Skeletal muscle cell (primary cell): Measurements from ENCODE around the gene ANXA3.
A peak's percentile ranks its signal among the peaks of the same experiment; 100 is the strongest.
"Not testable (repeated sequence)": the region's sequence is repeated elsewhere in the genome, so short reads cannot be mapped to it uniquely, and the experiment has no call there.

Experiments used
- DNase-seq: peaks from one replicate; pipeline ENCODE4 v3.0.0-alpha.2; 2010; ENCODE audit warnings: low read depth
- H3K4me3 ChIP-seq: 2 replicates; pipeline ENCODE4 v1.5.1; 2011; ENCODE audit warnings: low read depth, mild to moderate bottlenecking, control low read depth, low read length, moderate library complexity

ANXA3 gene

GRCh38 chr4:78534286-78534955 lies 17.1 kb upstream of the ANXA3 start:
- no peak for DNase-seq
- H3K4me3 ChIP-seq: no peak overlapping the region

GRCh38 chr4:78542373-78542772 lies 9.2 kb upstream of the ANXA3 start:
- no peak for DNase-seq
- no peak overlapping the region for H3K4me3 ChIP-seq

GRCh38 chr4:78543424-78544125 lies 8.0 kb upstream of the ANXA3 start:
- no peak overlapping the region for H3K4me3 ChIP-seq
- DNase-seq: no peak

- DNase-seq: no peak
- H3K4me3 ChIP-seq: no peak overlapping the region
Measured at GRCh38 chr4:78544678-78545077, 6.9 kb upstream of the ANXA3 start.

DNA sequence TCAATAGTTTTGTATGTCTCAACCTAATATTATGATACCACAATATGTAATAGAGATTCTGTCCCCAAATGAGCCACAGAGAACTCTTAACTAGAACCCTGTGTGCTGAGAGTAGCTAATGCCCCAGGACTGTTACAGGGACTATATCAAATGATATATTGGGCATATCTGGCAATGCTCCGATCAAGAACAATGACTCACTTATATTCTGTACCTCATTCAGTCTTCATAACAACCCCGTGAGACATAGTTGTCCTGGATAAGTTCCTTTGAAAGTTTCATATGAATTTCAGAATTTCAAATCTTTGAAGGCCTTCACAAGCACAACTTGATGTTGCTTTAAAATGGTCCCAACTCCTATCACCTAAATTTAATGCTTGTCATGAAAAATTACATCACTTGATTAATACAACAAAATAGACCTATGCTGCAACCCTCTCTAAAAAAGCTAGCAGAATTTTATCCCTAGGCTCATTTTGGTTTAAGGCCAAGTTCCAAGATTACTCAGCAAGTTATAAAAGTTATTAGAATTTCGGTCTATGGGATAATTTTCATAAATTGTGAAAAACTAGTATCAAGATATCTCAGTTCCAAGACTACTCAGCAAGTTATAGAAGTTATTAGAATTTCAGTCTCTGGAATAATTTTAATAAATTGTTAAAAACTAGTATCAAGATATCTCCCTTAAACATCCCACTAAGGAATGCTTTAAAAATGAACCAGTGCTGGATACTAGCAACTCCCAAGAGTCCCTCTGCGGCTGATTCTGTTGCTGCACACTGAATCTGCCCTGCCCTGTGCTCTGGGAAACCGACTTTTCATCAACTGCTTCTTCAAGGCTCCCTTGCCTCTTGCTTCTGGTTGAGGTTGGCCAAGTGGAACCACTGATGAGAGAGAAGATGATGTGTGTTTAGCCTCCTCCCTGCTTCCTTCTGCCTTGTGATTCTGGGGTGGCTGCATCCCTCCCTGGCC lies 6.0 kb upstream of the ANXA3 start:
- no peak for DNase-seq
- no peak overlapping the region for H3K4me3 ChIP-seq

DNA sequence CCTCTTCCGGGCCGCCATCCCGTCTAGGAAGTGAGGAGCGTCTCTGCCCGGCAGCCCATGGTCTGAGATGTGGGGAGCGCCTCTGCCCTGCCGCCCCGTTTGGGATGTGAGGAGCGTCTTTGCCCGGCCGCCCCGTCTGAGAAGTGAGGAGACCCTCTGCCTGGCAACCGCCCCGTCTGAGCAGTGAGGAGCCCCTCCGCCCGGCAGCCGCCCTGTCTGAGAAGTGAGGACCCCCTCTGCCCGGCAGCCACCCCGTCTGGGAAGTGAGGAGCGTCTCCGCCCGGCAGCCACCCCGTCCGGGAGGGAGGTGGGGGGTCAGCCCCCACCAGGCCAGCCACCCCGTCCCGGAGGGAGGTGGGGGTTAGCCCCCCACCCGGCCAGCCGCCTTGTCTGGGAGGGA lies 3.7 kb upstream of the ANXA3 start:
- not testable (repeated sequence) for DNase-seq, H3K4me3 ChIP-seq

GRCh38 chr4:78548889-78549288 lies 2.7 kb upstream of the ANXA3 start:
- DNase-seq, H3K4me3 ChIP-seq: not testable (repeated sequence)

- no peak for DNase-seq
- H3K4me3 ChIP-seq: no peak overlapping the region
Measured at GRCh38 chr4:78552389-78553042, 946 bp downstream of the ANXA3 start.

DNA sequence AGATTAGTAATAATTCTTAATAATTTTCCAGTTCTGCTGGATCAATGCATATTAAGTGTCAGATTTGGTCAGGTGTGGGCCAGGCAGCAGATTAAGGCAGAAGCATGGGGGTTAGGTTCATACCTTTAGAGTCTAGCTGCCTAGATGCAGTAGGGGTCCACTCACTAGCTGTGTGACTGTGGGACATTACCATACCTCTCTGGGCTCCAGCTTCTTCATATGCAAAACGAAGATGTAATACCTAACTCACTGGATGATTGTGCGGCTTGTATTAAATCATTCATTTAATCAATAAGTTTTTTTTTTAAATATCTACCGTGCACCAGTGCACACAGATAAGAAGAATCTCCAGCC lies 1.4 kb downstream of the ANXA3 start:
- no peak overlapping the region for H3K4me3 ChIP-seq
- DNase-seq: no peak

DNA sequence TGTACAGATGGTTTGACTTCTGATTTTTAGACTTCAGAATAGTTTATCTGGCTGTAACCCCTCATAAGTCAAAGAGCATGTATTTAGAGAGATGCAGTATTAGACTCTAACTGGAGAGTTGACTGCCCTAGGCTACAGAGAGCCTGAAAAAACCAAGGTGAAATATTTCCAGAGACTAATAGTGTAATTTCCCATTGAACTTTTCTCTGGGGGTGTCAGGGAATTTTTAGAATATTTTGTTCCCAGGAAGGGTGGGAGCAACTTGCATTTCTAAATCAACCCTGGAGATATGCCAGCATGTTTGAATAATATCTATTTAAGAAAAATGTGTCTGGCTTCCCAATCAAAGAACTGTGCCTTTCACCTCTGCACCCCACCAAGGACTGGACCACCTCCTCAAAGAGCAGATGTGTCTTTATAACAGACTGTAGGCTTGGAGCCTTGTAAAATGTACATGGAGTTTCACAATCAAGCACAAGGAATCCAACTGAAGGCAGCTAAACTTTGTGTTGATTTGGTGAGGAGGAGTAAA lies 2.0 kb downstream of the ANXA3 start:
- no peak overlapping the region for H3K4me3 ChIP-seq
- DNase-seq: no peak

- no peak overlapping the region for H3K4me3 ChIP-seq
- no peak for DNase-seq
Measured at GRCh38 chr4:78556665-78557064, 5.1 kb downstream of the ANXA3 start.

GRCh38 chr4:78557841-78558240 lies 6.3 kb downstream of the ANXA3 start:
- DNase-seq: no peak
- no peak overlapping the region for H3K4me3 ChIP-seq

DNA sequence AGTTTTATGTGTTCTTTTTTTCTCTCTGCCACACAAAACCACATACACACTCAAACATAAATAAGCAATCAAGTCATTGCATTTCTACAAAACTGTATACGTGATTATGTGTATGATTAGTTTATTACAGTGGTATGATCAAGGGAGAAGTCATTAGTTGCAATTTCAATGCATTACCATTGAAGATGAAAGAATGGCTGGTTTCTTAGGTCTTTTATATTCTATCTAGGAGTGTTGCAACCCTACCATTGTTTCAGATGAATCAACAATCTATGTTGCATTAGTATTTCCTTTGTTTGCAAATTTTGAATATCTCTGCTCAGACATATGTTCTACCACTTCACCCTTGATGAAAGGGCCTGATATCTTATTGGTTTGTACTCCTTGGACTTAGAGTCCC lies 6.8 kb downstream of the ANXA3 start:
- no peak overlapping the region for H3K4me3 ChIP-seq
- DNase-seq: no peak

- peak; percentile 41 for DNase-seq
Measured at GRCh38 chr4:78560296-78560963, 8.9 kb downstream of the ANXA3 start.

GRCh38 chr4:78561677-78562076 lies 10.1 kb downstream of the ANXA3 start:
- H3K4me3 ChIP-seq: no peak overlapping the region
- DNase-seq: no peak

More at GRCh38 chr4:78560296-78560963, 8.9 kb downstream of the ANXA3 start:
- no peak overlapping the region for H3K4me3 ChIP-seq

GRCh38 chr4:78562687-78563086 lies 11.1 kb downstream of the ANXA3 start:
- no peak for DNase-seq
- no peak overlapping the region for H3K4me3 ChIP-seq

GRCh38 chr4:78565971-78566372 lies 14.4 kb downstream of the ANXA3 start:
- DNase-seq: no peak
- no peak overlapping the region for H3K4me3 ChIP-seq

- no peak overlapping the region for H3K4me3 ChIP-seq
- no peak for DNase-seq
Measured at GRCh38 chr4:78566834-78567499, 15.4 kb downstream of the ANXA3 start.
